K562 (cell line): ENCODE measurements around the gene PUM2. TPM values are rescaled to one million over a fixed set of nuclear protein-coding genes. Genes with fewer than 3 reads are reported as not detected.
A peak's percentile ranks its signal among the peaks of the same experiment; 100 is the strongest.

ENCODE experiments used
- ATAC-seq: fragments of 200-7000 bp; cut with Tn5 transposase; 3 replicates; pipeline ENCODE4 v1.9.1; 2020; ENCODE audit warnings: moderate library complexity
- BruUV-seq: library from RNA; stranded (reverse); fragments of 400-500 nt; replicated peaks from 2 replicates; lab custom pipeline; 2021; lab: Mats Ljungman, UMichigan
- CTCF ChIA-PET: fragments of 300-600 bp; formaldehyde crosslinking; extraction: SDS; loops from one replicate; lab custom pipeline; 2021; ENCODE audit warnings: low intra/inter-chr PET ratio; lab: Yijun Ruan, JAX
- POLR2A ChIA-PET: fragments of 300-600, 350-650 bp; sonication (Branson Sonifier 250); formaldehyde crosslinking; extraction: SDS; loops from one replicate; lab custom pipeline; 2021; ENCODE audit warnings: antibody characterized with exemption, inconsistent platforms; lab: Yijun Ruan, JAX
- DNase-seq, 4 experiments: peaks; one replicate each; pipeline versions ENCODE4 v3.0.0 to v3.0.0-alpha.2; 2011 to 2018; ENCODE audit warnings: low spot score in 3 of 4, mixed read lengths in 3 of 4; ENCODE audit errors: extremely low read depth in 1 of 4
- FAIRE-seq: peaks from 2 replicates; lab custom pipeline; 2011; peaks lifted over from hg19 to GRCh38; lab: Jason Lieb, UNC
- H2AFZ ChIP-seq: 2 replicates; pipeline ENCODE4 v1.6.0; 2011; ENCODE audit warnings: low read depth, low read length, control low read depth, inconsistent platforms
- H3K27ac ChIP-seq: fragments of 200-600 bp; 3 replicates; pipeline ENCODE4 v1.8.0; 2011; ENCODE audit warnings: low read depth, mild to moderate bottlenecking, control low read depth, inconsistent platforms, low read length, moderate library complexity, mixed read lengths; ENCODE audit errors: extremely low read depth
- H3K27me3 ChIP-seq, 2 experiments: fragments of 300-600 bp in 1 of 2; 2 replicates in 1 of 2; 3 replicates in 1 of 2; pipeline versions ENCODE4 v1.6.0 to v1.8.0; 2011; ENCODE audit warnings: inconsistent platforms in 2 of 2, low read length in 2 of 2, mild to moderate bottlenecking in 1 of 2, mixed read lengths in 1 of 2, moderate library complexity in 1 of 2; ENCODE audit not compliant: control insufficient read depth in 2 of 2, insufficient read depth in 2 of 2
- H3K36me3 ChIP-seq: fragments of 300-600 bp; 3 replicates; pipeline ENCODE4 v1.8.0; 2011; ENCODE audit warnings: mild to moderate bottlenecking, low read length, inconsistent platforms; ENCODE audit not compliant: control insufficient read depth, insufficient read depth
- H3K4me1 ChIP-seq, 2 experiments: fragments of 200-600 bp in 1 of 2; replicated peaks in 1 of 2; 2 replicates in 1 of 2; 3 replicates in 1 of 2; pipeline versions ENCODE4 v1.5.1 to v1.8.0; 2011; ENCODE audit warnings: inconsistent platforms in 2 of 2, low read length in 2 of 2, mild to moderate bottlenecking in 1 of 2, mixed read lengths in 1 of 2, moderate library complexity in 1 of 2; ENCODE audit not compliant: control insufficient read depth in 2 of 2, insufficient read depth in 2 of 2
- H3K4me2 ChIP-seq: 2 replicates; pipeline ENCODE4 v1.6.1; 2011; ENCODE audit warnings: low read length, control low read depth, inconsistent platforms, mixed read lengths; ENCODE audit not compliant: insufficient read depth
- H3K4me3 ChIP-seq: fragments of 200-600 bp; sonication (generic), shearing (Covaris generic); 2 replicates; pipeline ENCODE4 v1.5.1; 2016; ENCODE audit warnings: control low read depth, inconsistent platforms
- H3K79me2 ChIP-seq: fragments of 200-600 bp; 3 replicates; pipeline ENCODE4 v1.8.0; 2011; ENCODE audit warnings: low read length, inconsistent platforms; ENCODE audit not compliant: control insufficient read depth, insufficient read depth
- H3K9ac ChIP-seq, 2 experiments: 2 replicates each; pipeline versions ENCODE4 v1.6.0 to v1.6.1; 2011; ENCODE audit warnings: low read depth in 2 of 2, low read length in 2 of 2, control low read depth in 1 of 2, inconsistent platforms in 1 of 2, mild to moderate bottlenecking in 1 of 2, mixed read lengths in 1 of 2; ENCODE audit not compliant: insufficient read depth in 1 of 2
- H3K9me1 ChIP-seq: one replicate; pipeline ENCODE4 v1.6.0; 2011; ENCODE audit warnings: inconsistent platforms, mild to moderate bottlenecking, low read length, moderate library complexity; ENCODE audit not compliant: control insufficient read depth, insufficient read depth
- H3K9me3 ChIP-seq: replicated peaks from 2 replicates; pipeline ENCODE4 v1.5.1; 2011; ENCODE audit warnings: low read depth, low read length, inconsistent platforms; ENCODE audit not compliant: control insufficient read depth, insufficient read depth
- H4K20me1 ChIP-seq: replicated peaks from 2 replicates; pipeline ENCODE4 v1.6.1; 2011; ENCODE audit warnings: low read length, inconsistent platforms, mixed read lengths; ENCODE audit not compliant: control insufficient read depth, insufficient read depth
- CBX3 ChIP-seq, 2 experiments: IDR thresholded peaks; 1 replicate in 1 of 2; 2 replicates in 1 of 2; pipeline ENCODE4 v1.6.1; 2012; ENCODE audit warnings: inconsistent platforms in 2 of 2, low read length in 2 of 2, borderline replicate concordance in 1 of 2, control low read depth in 1 of 2
- PRDM10 ChIP-seq: fragments of 450-650 bp; IDR thresholded peaks from 2 replicates; pipeline ENCODE4 v1.6.1; 2018; ENCODE audit not compliant: partially characterized antibody
- RB1 ChIP-seq: fragments of 450-650 bp; IDR thresholded peaks from 2 replicates; pipeline ENCODE4 v1.6.1; 2017; ENCODE audit warnings: low read depth, mild to moderate bottlenecking
- WGBS: fragments of 100-300 bp; shearing (Covaris generic); methylation state at CpG from one replicate; pipeline ENCODE4 v1.1.6; 2016; ENCODE audit warnings: low coverage, mixed read lengths; ENCODE audit not compliant: insufficient coverage; ENCODE audit errors: missing lambda C conversion rate; 5-methylcytosine and 5-hydroxymethylcytosine counted together
- in situ Hi-C: fragments of 300-500 bp; cut with MboI; formaldehyde crosslinking; loops from 4 replicates; pipeline ENCODE4 v1.15.0; 2018; ENCODE audit warnings: inconsistent platforms, mixed read lengths
- intact Hi-C: fragments of 100-400 bp; cut with micrococcal nuclease; formaldehyde crosslinking; loops from 2 replicates; pipeline ENCODE4 v1.14.2; 2022
- polyA plus RNA-seq, 8 experiments: library from polyadenylated mRNA; depleted of rRNA in 4 of 8; stranded (reverse) in 5 of 8; unstranded in 3 of 8; fragments of >200 nt; fragmentation: Nextera tagmentation in 2 of 8; fragmentation: Illumina TruSeq in 1 of 8; extraction: Ambion mirVana in 2 of 8; extraction: Trizol in 1 of 8; gene quantifications; 2 replicates each; pipeline versions ENCODE4 v1.2.1 to v1.2.3, GENCODE V29; 2011 to 2014; ENCODE audit warnings: inconsistent platforms in 1 of 8, missing spikeins in 1 of 8
- total RNA-seq, 7 experiments: library from RNA; depleted of rRNA in 6 of 7; stranded (reverse); fragments of >200 nt in 6 of 7; fragmentation: Illumina TruSeq in 2 of 7; extraction: Trizol in 2 of 7; gene quantifications; 2 replicates each; pipeline versions ENCODE4 v1.2.1 to v1.2.3, GENCODE V29; 2011 to 2021; ENCODE audit warnings: low replicate concordance in 1 of 7

PUM2 gene
- total and polyA plus RNA-seq, 9 of the 15 experiments (the other 6 are each of a cell fraction or from before 2014, with no cell fraction given): 13.4 to 61.9 (median 28.3) TPM

- CTCF ChIA-PET: no interaction called here
- FAIRE-seq: peak; percentile 32
- H3K4me1 ChIP-seq: peaks cover 17 to 38% of the 10 kb centered on the region in 2 experiments
- H3K4me2 ChIP-seq: peak overlapping the region; percentile 84
- DNase-seq: no peak
- H3K9ac ChIP-seq: peak overlapping the region; percentile 86 to 90
- H3K4me3 ChIP-seq: peak overlapping the region; percentile 43
- peak overlapping the region; percentile 89 for H3K27ac ChIP-seq
- H4K20me1 ChIP-seq: peaks cover 17% of the 10 kb centered on the region
- intact Hi-C loops (no loop called here), in situ Hi-C loops (no loop called here)
- no peaks in the 10 kb centered on the region for H3K9me1 ChIP-seq
- H3K79me2 ChIP-seq: peaks cover 38% of the 10 kb centered on the region
- POLR2A ChIA-PET: interaction anchor here (0.8 to 1.2 kb wide), 3 partner anchors 9 to 15 kb away, joined by 3 read pairs; no protein-coding TSS in a partner anchor
- peak; percentile 0; the same call in 1 of the 3 replicates for ATAC-seq
- WGBS: 27% methylated on average over 13 of the region's 13 CpGs
- peak overlapping the region; percentile 99 for H2AFZ ChIP-seq
- TF ChIP-seq CBX3 (IDR thresholded peaks at IDR 0.05; ENCODE audit: borderline replicate concordance in 1 of 2, low read length in 2 of 2) (no peak), RB1 (0 out of 2 replicates have a peak, but pooled peaks have one; percentile 4), PRDM10 (peak; percentile 4)
- BruUV-seq: no TSS peak
- peaks cover 7% of the 10 kb centered on the region; the same call in 2 of the 3 replicates for H3K36me3 ChIP-seq
- H3K9me3 ChIP-seq: no peaks in the 10 kb centered on the region
- H3K27me3 ChIP-seq: no peaks in the 10 kb centered on the region
These were observed 1.0 kb upstream of the PUM2 start for GRCh38 chr2:20351555-20352229.
